Heart left ventricle (tissue), 16 donors: ENCODE results near the gene ZDHHC5. TPM values are rescaled to one million over a fixed set of nuclear protein-coding genes. Genes with fewer than 3 reads are reported as not detected.
"Not testable (repeated sequence)": the region's sequence is repeated elsewhere in the genome, so short reads cannot be mapped to it uniquely, and the experiment has no call there.

Experiments
- ATAC-seq, 4 donors: fragments of 200-7000 bp; cut with Tn5 transposase; one replicate each; pipeline ENCODE4 v1.9.1; 2020 to 2022; ENCODE audit warnings: moderate library complexity in 4 of 4, mild to moderate bottlenecking in 3 of 4, moderate number of reproducible peaks in 1 of 4
- DNase-seq, 5 donors: peaks; one replicate each; pipeline ENCODE4 v3.0.0-alpha.2; 2020
- H3K27ac ChIP-seq, 12 donors: fragments of 200-600 bp; sonication (generic) in 4 of 12; one replicate each; pipeline versions ENCODE4 v1.5.0 to v1.8.0; 2016 to 2022; ENCODE audit warnings: mild to moderate bottlenecking in 2 of 12
- H3K27me3 ChIP-seq, 9 donors: fragments of 200-600 bp; sonication (generic) in 2 of 9; one replicate each; pipeline versions ENCODE4 v1.5.1 to v1.8.0; 2016 to 2022; ENCODE audit warnings: mild to moderate bottlenecking in 3 of 9
- H3K36me3 ChIP-seq, 9 donors: fragments of 200-600 bp; sonication (generic) in 2 of 9; one replicate each; pipeline versions ENCODE4 v1.5.0 to v1.8.0; 2018 to 2022; ENCODE audit warnings: mild to moderate bottlenecking in 2 of 9
- H3K4me1 ChIP-seq, 12 donors: fragments of 200-600 bp; sonication (generic) in 4 of 12; one replicate each; pipeline versions ENCODE4 v1.5.0 to v1.8.0; 2016 to 2022; ENCODE audit warnings: mild to moderate bottlenecking in 3 of 12
- H3K4me3 ChIP-seq, 12 donors: fragments of 200-600 bp; sonication (generic) in 4 of 12; one replicate each; pipeline versions ENCODE4 v1.5.0 to v1.8.0; 2017 to 2022; ENCODE audit warnings: mild to moderate bottlenecking in 9 of 12, moderate library complexity in 4 of 12
- H3K9me3 ChIP-seq, 12 donors: fragments of 200-600 bp; sonication (generic) in 4 of 12; one replicate each; pipeline versions ENCODE4 v1.5.0 to v1.8.0; 2016 to 2022; ENCODE audit warnings: mild to moderate bottlenecking in 1 of 12
- POLR2A ChIP-seq, 2 donors: fragments of 450-650 bp; IDR thresholded peaks; one replicate each; pipeline ENCODE4 v1.6.1; 2017; ENCODE audit warnings: antibody characterized with exemption in 2 of 2, mild to moderate bottlenecking in 2 of 2, moderate library complexity in 2 of 2
- WGBS, 4 donors: extraction: QIAGEN DNeasy Blood & Tissue Kit in 2 of 4; methylation state at CpG; one replicate each; pipeline versions ENCODE4 v1.1.5 to v1.1.7; 2013 to 2018; 5-methylcytosine and 5-hydroxymethylcytosine counted together
- intact Hi-C, 10 donors: fragments of 100-400 bp; cut with DNase I; formaldehyde crosslinking; loops; one replicate each; pipeline versions ENCODE4 v1.11.1 to v1.14.2; 2022
- polyA plus RNA-seq, 2 donors: library from polyadenylated mRNA; stranded (reverse); fragments of 200-250 nt; gene quantifications; one replicate each; pipeline ENCODE4 v1.2.3, GENCODE V29; 2013
- total RNA-seq, 9 donors: library from RNA; depleted of rRNA in 2 of 9; stranded (reverse); fragments of >200 nt in 2 of 9; fragmentation: NEBNext Ultra II Directional in 3 of 9; extraction: Animal tissue kit (Norgen Biotek cat#: 25700) in 3 of 9; gene quantifications; one replicate each; pipeline versions ENCODE4 v1.1.0 to v1.2.4, GENCODE V29; 2016 to 2023
- TF ChIP-seq, protein P1 (sequence below), 12 donors: fragments of 200-600 bp; sonication (generic) in 4 of 12; IDR thresholded peaks; one replicate each; pipeline versions ENCODE4 v1.5.0 to v1.8.0; 2018 to 2022; ENCODE audit warnings: antibody characterized with exemption in 12 of 12, mild to moderate bottlenecking in 5 of 12
- donor health status: ischemic (EF 13 %, LVEDD 7.1; RV severe dilation, severe dysfunction).
- donor health status: healthy with polysubstance abuse.
- donor health status: DM: no; HTN: yes; CAD: no.
- donor health status: DM: no; HTN: no; CAD: no.
- donor health status: ischemic (EF 25% LVEDD 6.9; RV normal size, moderate dysfunction).
- donor health status: ischemic (EF 25% LVEDD 5.7; RV mildly dilated, moderate dysfunction).
- donor health status: healthy.
- donor health status: DM: yes; HTN: yes; CAD: no.
- donor health status: ischemic (EF 35%, LVEDD 5.7; RV mildly dilated, moderate dysfunction).
- donor health status: nonischemic (EF 11% LVEDD 7.7; RV severe dilation, severe dysfunction).
- donor health status: DM: yes; HTN: yes; CAD: no.
- donor health status: PGD.
- donor health status: ischemic (EF 29% LVEDD 5.4; RV normal size, mild dysfunction).
- donor health status: nonischemic (EF 23%, LVEDD 6.1; RV moderate dilation, normal function).

ZDHHC5 gene
- total and polyA plus RNA-seq, 11 donors = 21.9 to 63.6 (median 45.7) TPM

DNA sequence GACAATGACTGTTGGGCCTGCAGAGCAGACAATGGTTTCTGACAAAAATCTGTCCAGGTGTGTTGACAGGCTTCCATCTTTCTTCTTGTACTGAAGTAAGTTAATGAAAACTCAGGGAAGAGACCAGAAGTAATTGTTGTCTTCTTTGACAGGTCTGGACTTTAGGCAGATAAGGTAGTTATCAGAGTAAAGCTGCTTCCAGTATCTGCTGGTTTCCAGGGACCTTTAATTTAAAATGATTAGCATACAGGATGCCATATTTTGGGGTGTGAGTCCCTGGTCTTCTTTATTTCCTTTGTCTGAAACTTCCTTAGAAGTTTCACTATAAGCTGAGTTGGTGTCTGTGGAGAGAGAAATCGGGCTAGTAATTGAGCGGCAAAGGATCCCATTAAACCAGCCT lies 45.9 kb downstream of the ZDHHC5 start:
- no peaks in the 10 kb centered on the region for H3K9me3 ChIP-seq
- intact Hi-C loops = loop anchor here in 4 of 10 donors (2.0 to 5.0 kb wide), 4 partner anchors 47 to 863 kb away; partner anchors contain the start of genes ZDHHC5 (in 2 of the 4), LPXN (in 1 of the 4) and ZFP91 (in 1 of the 4)
- peaks cover 0 to 44% (median 31%) of the 10 kb centered on the region in 12 donors for H3K4me1 ChIP-seq
- H3K27ac ChIP-seq = no peak overlapping the region
- TF ChIP-seq, protein P1, sequence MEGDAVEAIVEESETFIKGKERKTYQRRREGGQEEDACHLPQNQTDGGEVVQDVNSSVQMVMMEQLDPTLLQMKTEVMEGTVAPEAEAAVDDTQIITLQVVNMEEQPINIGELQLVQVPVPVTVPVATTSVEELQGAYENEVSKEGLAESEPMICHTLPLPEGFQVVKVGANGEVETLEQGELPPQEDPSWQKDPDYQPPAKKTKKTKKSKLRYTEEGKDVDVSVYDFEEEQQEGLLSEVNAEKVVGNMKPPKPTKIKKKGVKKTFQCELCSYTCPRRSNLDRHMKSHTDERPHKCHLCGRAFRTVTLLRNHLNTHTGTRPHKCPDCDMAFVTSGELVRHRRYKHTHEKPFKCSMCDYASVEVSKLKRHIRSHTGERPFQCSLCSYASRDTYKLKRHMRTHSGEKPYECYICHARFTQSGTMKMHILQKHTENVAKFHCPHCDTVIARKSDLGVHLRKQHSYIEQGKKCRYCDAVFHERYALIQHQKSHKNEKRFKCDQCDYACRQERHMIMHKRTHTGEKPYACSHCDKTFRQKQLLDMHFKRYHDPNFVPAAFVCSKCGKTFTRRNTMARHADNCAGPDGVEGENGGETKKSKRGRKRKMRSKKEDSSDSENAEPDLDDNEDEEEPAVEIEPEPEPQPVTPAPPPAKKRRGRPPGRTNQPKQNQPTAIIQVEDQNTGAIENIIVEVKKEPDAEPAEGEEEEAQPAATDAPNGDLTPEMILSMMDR (IDR thresholded peaks at IDR 0.05) = no peak
- TF ChIP-seq POLR2A (IDR thresholded peaks at IDR 0.05) = no peak
- 83 to 98% (median 91%) methylated on average over 2 of the region's 2 CpGs for WGBS, 4 donors
- H3K27me3 ChIP-seq = no peaks in the 10 kb centered on the region
- H3K4me3 ChIP-seq = peak overlapping the region in 11 of 12 donors; percentile 68 to 100 (median 90)
- ATAC-seq (no peak), DNase-seq (no peak)
- H3K36me3 ChIP-seq = peaks cover 0 to 13% (median 3%) of the 10 kb centered on the region in 9 donors

DNA sequence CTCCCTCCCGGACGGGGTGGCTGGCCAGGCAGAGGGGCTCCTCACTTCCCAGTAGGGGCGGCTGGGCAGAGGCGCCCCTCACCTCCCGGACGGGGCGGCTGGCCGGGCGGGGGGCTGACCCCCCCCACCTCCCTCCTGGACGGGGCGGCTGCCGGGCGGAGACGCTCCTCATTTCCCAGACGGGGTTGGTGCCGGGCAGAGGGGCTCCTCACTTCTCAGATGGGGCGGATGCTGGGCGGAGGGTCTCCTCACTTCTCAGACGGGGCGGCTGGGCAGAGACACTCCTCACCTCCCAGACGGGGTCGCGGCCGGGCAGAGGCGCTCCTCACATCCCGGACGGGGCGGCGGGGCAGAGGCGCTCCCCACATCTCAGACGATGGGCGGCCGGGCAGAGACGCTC lies 48.8 kb downstream of the ZDHHC5 start:
- DNase-seq, H3K27ac ChIP-seq, H3K27me3 ChIP-seq, H3K4me3 ChIP-seq, intact Hi-C loops, H3K9me3 ChIP-seq, ATAC-seq: not testable (repeated sequence)
- H3K4me1 ChIP-seq = peaks cover 0 to 29% (median 19%) of the 10 kb centered on the region in 12 donors
- H3K36me3 ChIP-seq = peaks cover 0 to 37% (median 14%) of the 10 kb centered on the region in 9 donors
- WGBS, 4 donors = 96 to 100% (median 98%) methylated on average over 1 to 34 of the region's 34 CpGs

DNA sequence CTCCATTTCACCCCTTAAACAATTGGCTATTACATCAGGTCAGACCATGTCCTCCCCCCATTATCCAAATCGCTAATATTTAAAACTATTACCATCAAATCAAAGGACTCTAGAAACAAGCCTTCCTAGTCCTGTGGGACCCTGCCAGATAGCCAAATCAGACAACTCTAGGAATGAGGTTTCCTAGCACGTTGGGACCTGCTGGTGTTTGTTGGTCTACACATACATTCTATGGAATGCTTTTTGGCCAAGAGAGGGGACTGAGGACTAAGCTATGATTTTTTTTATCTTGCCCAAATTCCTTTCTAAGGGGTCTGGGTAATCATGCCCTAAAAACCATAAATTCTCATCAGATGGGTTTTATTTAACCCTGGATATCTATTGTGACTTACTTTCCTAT lies 59.3 kb downstream of the ZDHHC5 start:
- WGBS, 4 donors = 53 to 62% (median 56%) methylated on average over 2 of the region's 2 CpGs
- DNase-seq = no peak
- H3K9me3 ChIP-seq = no peaks in the 10 kb centered on the region
- no peak for ATAC-seq
- no peak overlapping the region for H3K27ac ChIP-seq
- TF ChIP-seq POLR2A (IDR thresholded peaks at IDR 0.05) = no peak
- TF ChIP-seq, protein P1 (IDR thresholded peaks at IDR 0.05) = no peak
- intact Hi-C loops = no loop called here
- H3K36me3 ChIP-seq = peaks cover 0 to 19% (median 5%) of the 10 kb centered on the region in 9 donors
- H3K4me3 ChIP-seq = no peak overlapping the region
- H3K4me1 ChIP-seq = peaks cover 0 to 8% (median 2%) of the 10 kb centered on the region in 12 donors
- no peaks in the 10 kb centered on the region for H3K27me3 ChIP-seq

DNA sequence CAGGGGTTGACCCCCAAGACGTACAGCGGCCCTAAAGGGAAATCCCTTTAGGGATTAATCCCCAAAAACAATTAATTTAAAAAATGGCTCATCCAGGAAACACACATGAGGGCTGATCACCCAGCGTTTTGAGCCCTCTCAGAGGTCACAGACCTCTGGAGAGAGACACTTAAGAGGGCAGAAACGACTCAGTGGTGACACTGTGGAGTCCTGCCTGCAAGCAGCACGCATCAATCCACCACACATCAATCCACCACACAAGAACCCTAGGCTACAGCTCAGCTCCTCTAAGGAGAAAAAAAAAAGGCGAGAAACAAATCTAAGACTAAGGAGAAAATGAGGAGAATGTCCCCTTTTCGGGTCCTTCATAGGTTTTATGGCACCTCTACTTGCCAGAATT lies 60.9 kb downstream of the ZDHHC5 start:
- Histone ChIP-seq H3K27me3 (no peaks in the 10 kb centered on the region), H3K4me3 (no peak overlapping the region), H3K27ac (no peak overlapping the region), H3K9me3 (no peaks in the 10 kb centered on the region), H3K4me1 (peaks cover 0 to 10% (median 2%) of the 10 kb centered on the region in 12 donors), H3K36me3 (peaks cover 0 to 19% (median 0%) of the 10 kb centered on the region in 9 donors)
- intact Hi-C loops = no loop called here
- DNase-seq (no peak), ATAC-seq (no peak)
- 66 to 74% (median 70%) methylated on average over 7 of the region's 7 CpGs for WGBS, 4 donors
- no peak for TF ChIP-seq POLR2A (IDR thresholded peaks at IDR 0.05)

DNA sequence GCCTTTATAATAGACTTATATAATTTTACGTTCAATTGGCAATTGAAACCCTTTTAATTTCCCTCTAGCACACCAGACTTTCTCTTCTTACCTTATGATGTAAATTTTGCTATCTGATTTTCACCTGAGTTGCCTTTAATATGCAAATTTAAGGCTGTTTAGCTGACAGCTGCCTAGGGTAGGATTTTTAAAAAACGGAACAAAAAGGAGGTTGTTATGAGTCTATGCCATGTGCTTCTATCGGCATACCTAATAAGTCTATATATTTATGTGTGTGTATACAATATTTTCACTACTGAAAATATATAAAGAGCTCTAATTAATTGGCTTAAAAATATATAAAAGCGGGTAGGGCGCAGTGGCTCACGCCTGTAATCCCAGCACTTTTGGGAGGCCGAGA lies 61.6 kb downstream of the ZDHHC5 start:
- Histone ChIP-seq H3K4me1 (peaks cover 0 to 10% (median 2%) of the 10 kb centered on the region in 12 donors), H3K9me3 (no peaks in the 10 kb centered on the region), H3K36me3 (peaks cover 0 to 24% (median 1%) of the 10 kb centered on the region in 9 donors), H3K27me3 (no peaks in the 10 kb centered on the region), H3K4me3 (no peak overlapping the region), H3K27ac (no peak overlapping the region)
- TF ChIP-seq, protein P1 (IDR thresholded peaks at IDR 0.05) = no peak
- no peak for TF ChIP-seq POLR2A (IDR thresholded peaks at IDR 0.05)
- WGBS, 4 donors = 93 to 95% (median 94%) methylated on average over 7 of the region's 7 CpGs
- intact Hi-C loops = no loop called here
- ATAC-seq (no peak), DNase-seq (no peak)
